SHP77 (cell line): ENCODE data around the gene PCSK6.
"Not testable (repeated sequence)": the region's sequence is repeated elsewhere in the genome, so short reads cannot be mapped to it uniquely, and the experiment has no call there.

Experiments used
- DNase-seq, 2 experiments: peaks; one replicate each; lab custom pipeline; 2025; lab: John Stamatoyannopoulos, UW

The PCSK6 gene

DNA sequence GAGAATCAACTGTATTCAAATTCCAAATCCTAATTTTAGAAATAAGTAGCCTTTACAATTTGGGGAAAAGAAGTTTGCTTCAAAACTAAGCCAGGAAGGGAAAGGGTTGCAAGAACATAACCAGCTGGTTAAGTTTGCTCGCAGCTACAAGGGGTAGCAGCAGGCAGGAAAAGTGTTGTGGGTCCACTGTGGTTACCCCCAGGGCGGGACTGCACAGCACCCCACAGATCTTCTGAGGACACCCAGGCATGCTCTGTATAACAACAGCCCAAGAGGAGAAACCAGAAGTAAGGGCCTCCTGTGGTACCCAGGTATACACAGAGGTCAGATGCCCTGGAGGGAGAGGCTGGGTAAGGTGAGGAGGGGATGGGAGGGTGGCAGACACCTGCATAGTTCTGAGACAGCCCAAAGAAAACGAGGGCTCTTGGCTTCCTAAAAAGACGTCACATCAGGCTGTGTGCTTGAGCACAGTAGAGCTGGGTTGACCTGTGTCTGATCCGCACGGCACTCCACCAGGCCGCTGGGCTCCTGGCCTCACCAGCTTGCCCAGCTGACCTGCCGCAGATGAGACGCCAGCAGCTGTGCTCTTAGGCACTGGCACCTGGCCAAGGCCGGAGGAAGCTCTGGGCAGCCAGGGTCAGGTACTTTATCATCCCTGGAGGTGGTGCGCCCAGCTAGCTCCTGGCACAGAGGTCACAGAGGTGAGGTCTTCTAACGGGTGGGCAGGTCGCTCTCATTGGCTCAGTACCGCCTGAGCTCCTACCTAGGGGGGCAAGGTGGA, 112.7 kb downstream of the PCSK6 start:
- DNase-seq, result no peak

DNA sequence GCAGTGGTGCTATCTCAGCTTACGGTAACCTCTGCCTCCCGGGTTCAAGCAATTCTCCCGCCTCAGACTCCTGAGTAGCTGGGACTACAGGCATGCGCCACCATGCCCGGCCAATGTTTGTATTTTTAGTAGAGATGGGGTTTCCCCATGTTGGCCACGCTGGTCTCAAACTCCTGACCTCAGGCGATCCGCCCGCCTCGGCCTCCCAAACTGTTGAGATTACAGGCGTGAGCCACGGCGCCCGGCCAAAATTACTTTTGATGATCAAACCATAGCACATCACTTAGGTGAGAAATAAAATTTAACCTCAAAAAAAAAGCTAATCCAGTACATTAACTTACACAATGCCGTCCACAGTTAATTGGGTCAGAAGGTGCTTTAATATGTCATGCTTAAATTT, 114.5 kb downstream of the PCSK6 start:
- DNase-seq, result not testable (repeated sequence)

DNA sequence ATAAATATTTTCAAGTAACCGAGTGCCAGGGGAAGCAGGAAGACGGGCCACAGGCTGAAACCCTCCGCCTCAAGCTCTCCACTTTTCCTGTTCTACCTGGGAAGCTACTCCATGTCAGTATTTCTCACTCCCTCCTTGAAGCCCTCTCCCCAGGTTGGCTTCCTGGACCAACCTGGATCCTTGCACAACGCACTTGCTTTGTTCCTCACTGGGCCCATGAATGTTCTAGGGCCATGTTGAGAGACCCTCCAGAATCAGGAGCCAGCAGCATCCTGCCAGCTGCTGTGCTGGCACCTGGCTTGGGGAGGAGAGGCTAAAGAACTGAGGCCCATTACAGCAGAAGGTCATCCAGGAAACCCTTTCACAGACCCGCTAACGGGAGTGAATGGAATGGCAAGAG, 115.2 kb downstream of the PCSK6 start:
- DNase-seq, result no peak

DNA sequence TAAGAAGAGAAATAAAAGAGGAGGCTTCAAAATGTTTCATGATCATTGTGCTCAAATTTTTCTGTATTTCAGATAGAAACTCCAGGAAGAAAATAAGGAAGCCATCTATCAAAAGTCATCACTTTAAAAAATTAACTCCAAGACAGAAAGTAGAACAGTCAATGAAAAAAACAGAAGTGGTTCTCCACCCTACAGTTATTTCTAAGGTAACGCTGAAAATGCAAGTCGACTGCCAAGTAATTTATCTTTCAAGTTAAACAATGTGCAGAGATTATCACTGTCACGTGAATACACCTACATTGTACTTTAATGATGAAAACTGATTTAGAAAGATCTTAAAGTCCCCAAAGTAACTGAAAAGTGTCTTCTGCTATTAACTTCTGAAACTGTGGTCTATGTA, 115.9 kb downstream of the PCSK6 start:
- DNase-seq, result no peak

DNA sequence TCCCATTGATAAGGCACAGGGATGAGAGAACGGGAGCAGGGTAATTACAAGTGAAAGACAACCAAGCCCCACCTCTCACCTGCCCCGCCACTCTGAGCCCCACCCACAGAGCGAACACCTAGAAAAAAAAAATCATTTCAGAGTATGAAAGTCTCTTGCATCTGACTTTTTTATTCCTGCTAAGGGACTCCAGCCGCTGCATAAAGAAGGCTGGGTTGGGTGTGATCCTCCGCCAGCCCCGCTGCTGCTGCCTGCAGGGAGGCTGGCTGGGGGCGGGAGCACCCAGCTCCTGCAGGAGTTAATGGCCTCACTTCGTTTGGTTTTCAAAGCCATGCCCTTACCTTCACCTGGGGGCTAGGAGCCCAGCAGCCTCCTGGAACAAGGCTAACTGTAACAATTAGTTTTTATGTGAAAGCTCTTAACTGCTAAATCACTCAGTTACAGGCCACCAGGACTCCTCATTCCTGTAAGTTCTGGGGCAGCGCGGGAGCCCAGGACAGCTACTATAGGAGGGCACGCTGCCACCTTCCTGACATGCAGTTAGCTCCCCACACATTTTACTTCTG, 116.5 kb downstream of the PCSK6 start:
- no peak for DNase-seq

DNA sequence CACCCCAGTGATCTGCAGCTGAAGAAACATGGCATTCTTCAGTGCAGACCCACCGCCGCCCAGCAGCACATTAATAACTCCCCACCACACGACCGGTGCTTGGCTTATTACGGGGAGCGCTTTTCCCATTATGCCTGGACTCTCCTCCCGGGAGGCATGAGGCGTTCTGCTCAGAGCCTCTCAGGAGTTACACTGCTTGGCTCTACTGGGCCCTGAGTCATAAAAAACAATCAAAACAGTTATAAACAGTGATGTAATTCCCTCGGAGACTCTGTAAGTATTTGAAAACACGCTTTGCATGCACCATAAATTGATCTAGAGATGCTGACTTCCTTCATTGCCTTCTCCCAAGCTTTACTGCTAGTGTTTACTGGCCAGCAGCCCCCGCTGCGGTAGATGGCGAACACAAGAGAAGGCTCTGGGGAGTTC, 117.3 kb downstream of the PCSK6 start:
- no peak for DNase-seq

DNA sequence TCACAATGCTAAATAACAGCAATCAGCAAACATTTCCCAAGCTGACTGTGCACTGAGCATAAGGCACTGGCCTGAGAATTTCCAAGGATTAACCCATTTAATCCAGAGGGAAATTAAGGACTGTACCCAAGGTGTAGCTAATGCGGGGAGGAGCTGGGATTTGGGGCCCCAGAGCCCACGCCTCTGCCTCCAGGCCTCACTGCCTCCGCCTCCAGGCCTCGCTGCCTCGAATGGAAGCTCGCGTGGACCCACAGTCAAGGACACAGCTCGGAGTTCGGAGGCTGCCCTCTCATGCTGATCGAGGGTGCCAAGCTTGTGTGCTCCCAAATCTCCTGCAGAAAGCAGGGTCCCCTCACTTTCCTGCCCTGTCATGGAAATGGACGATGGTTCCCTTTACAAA, 118.0 kb downstream of the PCSK6 start:
- no peak for DNase-seq

DNA sequence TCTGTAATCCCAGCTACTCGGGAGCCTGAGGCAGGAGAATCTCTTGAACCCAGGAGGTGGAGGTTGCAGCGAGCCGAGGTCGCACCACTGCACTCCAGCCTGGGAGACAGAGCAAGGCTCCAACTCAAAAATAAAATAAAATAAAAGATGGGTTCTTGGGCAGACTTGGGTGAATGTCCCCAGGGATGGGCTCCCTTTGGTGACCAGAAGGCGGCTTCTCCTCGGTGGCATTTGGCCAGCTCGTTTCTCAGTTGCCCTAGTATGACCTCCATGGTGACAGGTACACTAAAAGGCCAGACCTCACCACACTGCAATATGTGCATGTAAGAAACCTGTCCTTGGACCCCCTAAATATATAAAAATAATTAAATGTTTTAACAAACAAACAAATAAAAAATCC, 118.4 kb downstream of the PCSK6 start:
- no peak for DNase-seq

DNA sequence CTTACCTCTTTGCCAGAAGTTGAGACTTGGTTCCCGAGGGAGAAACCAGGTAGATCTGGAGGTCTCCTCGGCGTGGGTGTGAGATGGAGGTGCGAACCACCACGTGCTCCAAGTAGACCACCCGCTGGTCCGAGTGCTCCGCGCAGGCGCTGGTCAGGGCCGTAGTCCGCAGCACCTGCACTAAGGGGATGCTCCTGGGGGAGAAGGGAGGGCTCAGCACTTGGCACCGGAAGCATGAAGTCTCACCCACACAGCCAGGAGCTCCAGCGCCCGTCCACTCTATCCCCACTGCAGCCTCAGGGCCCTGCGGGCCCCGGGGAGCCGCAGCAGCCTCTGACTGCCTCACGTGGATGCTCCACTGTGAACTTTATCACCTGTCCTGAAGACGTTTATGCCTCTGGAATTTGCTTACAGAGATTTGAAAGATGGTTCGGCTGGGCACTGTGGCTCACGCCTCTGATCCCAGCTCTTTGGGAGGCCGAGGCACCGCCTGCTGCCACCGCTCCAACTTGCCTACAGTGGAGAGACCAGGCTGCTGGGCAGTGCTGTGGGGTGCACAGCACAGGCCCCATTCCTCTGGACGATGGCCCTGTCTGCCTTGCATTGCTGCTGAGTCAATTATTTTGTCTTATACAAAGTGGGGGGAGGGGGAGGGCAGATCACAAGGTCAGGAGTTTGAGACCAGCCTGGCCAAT, 119.0 kb downstream of the PCSK6 start:
- DNase-seq, result no peak

DNA sequence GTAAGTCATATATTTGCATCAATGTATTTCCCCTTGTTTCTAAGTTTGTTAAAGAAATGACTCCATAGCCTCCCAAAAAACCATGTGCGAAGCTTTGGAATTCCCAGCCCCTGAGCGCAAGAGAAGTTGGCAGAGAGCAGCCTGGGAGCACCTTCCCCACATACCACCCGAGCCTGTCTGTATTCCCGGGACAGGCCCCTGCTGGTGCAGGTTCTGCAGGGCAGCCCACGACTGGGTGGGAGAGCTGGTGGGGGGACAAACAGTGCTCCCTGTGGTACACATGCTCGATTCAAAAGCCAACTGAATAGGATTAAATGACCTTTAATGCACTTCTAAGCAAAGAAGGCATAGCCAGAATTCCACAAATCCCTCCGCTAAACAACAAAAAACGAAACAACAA, 119.8 kb downstream of the PCSK6 start:
- DNase-seq, result no peak

DNA sequence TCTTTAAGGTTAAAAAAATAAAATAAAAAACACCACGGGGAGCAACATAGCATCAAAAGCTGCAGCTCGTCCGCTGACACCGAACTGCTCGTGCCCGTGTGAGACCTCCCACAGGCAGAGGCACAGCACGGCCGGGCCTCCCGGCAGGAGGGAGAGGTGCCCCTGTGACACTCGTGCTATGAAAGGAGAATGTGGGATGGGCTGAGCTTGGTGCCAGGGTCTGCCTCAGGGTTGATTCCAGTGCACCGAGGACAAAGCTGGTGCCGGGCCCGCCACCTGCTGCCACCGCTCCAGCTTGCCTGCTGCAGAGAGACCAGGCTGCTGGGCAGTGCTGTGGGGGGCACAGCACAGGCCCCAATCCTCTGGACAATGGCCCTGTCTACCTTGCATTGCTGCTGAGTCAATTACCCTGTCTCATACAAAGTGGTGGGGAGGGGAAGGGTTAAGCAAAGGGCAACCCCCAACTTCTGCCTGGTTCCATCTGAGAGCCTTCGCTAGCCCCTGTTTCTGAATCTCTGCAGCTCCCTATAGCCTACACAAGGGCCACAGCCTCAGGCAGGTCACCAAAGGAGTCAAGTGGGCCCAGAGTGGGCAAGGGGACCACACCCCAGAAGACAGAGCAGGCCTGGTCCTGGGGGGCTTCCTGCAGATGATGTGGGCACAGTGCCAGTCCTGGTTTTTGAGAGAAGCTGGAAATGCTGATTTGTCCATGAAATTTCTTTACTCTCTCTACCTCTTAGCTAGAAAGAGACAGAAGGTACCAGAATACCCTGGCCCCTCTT, 120.5 kb downstream of the PCSK6 start:
- no peak for DNase-seq

DNA sequence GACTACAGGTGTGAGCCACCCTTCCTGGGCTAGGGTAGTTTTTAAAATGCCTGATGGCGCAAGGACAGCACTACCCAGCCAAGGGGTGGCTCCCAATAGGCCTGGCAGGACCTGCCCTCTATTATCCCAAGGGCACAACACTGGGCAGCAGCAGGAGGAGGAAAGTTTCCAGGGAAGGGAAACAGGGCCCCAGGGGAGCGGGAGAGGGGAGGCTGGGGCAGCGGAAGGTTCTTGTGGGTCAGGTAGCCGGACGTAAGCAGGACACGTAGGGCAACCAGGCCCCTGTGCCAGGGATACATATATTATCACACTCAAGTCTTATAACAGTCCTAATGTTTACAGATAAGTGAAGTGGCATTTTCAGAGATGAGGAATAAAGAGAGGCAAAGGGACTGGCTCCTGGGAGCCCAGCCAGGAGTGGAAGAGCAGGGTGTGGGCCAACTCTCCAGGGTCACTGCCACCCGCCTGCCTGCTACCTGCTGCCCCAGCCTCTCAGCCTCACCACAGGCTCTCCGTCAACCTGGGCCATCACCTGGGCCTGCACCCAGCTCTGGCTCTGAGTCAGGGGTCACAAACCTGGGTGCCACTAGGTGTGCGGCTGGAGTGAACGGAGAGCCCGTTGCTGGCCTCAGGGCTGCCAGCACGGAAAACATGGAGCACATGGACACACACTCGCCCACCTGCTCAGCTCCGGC, 121.3 kb downstream of the PCSK6 start:
- DNase-seq, result no peak

DNA sequence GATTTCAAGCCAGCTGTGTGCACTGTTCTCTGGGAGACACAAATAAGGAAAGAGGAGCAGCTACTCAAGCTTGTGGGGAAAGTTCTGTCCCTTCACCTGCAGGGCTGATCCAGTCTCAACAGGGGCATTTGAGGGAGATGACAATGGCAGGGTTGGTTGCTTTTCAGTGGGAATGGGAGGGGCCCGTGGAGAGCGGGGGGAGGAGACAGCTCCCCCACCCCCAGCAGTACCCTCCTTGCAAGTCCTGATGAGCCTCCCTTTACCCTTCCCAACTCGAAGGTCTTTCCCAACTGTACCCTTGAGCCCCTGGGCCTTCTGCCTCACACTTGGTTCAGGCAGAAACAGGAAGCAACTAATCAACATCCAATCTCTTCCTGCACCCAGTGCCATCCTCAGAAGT, 122.7 kb downstream of the PCSK6 start:
- DNase-seq, result no peak

DNA sequence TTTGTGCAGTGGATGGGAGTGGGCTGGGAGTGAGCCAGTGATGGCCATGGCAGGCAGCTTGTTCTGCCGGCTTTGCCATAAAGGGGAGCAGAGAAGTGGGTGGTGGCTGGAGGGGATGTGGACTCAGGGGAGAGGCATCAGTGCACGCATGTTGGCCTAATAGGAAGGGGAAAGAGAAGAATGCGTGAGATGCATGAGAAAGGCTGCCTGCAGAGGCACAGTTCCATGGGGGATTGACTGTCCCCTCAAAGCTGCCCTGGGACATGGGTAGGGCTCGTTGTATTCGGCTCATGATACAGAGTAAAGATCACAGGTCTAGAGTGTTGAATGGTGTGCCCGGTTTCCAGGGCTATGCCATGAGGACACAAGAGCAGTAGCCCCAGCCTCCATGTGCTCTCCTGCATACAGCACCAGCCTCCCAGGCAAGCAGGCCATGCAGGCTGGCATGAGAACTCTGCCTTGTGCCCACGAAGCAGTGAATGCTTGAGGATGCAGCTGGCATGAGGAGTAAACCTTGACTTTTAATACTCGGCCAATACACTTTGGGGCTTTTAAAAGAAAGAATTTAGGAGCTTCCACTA, 126.4 kb downstream of the PCSK6 start:
- DNase-seq, result no peak

DNA sequence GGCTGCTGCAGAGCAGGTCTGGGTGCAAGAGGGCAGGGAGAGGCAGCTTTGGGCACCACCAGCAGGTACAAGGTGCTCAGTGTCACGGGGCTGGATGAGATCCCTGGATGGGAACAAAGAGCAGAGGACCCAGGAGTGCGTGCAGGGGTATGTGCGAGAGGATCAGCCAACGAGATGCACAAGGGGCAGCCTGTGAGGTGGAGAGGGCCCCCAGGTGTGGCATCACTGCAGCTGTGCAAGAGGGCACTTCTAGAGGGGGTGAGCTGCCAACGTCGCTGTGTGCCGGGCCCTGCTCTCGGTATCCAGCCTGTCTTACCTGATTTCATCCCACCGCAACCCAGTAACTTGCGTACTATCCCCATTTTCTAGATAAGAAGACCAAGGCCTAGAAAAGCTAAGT, 127.1 kb downstream of the PCSK6 start:
- no peak for DNase-seq

DNA sequence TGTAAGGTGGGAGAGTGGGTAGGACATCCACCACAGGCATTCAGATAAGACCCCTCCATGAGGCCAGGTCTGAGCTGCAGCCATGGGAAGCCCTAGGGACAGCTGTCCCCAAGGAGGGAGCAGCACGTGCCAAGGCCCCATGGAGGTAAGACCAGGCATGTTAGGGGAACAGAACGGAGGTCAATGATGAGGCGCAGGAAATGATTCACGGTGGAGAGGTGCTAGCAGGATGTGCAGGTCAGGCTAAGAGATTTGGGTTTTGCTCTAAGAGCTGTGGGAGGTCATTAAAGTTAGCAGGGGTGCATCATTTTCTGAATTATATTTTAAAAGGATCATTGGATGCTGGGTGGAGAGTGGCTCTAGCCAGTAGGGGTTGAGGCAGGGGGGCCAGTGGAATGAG, 128.1 kb downstream of the PCSK6 start:
- no peak for DNase-seq

DNA sequence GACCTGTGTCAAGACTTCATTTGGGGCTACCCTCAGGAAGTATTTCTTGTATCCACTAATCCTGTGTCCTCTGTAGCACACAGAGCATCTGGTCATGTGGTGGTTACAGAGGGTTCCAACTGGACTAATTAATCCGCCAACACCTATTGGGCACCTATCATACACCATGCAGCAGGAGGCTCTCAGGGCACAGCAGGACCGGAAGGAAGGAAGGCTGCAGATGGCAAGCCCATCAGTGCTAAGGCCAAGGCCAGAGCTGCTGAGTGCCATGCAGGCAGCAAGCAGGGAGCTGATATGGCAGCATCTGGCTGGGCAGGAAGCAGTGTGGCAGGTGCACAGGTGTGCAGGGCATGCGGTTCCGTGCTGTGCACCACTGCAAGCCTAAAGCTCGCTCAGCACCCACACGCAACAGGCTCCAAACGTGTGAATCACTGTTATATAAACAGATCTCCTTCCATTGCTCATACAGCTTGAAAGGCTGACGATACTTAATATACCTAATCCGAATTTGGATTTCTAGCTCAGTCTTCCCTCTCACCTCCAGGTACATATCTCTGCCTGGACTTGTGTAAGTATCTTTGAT, 130.1 kb downstream of the PCSK6 start:
- no peak for DNase-seq

DNA sequence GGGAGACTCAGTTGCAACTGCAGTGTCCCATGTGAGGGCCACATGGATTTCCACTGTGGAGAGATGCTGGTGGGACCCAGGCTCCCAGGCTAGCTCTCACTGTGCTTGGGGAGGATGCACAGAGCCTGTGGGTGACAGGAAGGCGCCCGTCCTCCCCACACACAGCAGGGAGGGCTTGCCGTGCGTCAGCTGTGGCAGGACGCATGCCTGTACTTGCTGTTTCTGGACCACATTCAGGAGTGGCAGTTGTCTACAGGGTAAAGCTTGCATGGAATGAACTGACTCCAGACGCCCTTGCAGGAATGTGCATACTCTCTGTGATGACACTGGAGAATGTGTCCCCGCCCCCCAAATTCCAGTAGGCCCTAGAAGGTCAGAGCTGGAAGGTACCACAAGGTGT, 130.6 kb downstream of the PCSK6 start:
- no peak for DNase-seq

DNA sequence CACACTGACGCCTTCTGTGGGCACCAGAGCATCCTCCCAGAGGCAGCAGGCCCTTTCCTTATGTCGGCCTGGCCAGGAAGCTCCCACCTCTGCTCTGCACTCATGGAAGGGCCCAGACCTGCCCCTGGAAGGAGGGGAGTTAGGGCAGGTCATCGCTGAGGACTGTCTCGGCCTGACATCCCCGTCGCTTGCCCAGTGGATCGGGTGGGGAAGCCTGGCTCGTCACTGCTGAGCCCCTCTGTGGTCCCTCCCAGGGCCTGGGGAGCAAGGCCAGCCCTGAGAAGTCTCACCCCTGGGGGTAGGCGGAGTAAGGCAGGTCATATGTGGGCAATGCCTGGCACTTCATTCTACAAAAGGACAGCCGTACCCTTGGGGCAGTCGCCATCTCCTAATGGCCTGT, 131.6 kb downstream of the PCSK6 start:
- DNase-seq, result no peak

DNA sequence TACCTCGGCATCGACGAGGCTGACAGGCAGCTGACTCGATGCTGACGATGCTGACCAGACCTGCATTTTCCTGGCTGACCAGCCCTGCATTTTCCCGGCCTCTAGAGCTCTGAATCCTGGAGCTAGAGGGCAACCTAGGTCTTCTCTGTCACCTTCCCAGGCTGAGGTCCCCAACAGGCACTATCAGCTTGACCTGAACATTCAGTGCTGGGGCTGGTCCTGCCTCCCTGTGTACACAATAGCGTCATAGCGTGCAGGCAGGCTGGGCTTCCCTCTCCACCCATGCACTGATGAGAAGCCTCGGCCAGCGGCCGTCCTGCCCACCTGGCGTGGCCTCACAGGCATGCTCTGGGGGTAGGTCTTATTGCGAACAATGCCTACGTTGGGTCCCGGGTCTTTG, 132.2 kb downstream of the PCSK6 start:
- peak in 1 of 2 experiments; percentile 21 for DNase-seq

DNA sequence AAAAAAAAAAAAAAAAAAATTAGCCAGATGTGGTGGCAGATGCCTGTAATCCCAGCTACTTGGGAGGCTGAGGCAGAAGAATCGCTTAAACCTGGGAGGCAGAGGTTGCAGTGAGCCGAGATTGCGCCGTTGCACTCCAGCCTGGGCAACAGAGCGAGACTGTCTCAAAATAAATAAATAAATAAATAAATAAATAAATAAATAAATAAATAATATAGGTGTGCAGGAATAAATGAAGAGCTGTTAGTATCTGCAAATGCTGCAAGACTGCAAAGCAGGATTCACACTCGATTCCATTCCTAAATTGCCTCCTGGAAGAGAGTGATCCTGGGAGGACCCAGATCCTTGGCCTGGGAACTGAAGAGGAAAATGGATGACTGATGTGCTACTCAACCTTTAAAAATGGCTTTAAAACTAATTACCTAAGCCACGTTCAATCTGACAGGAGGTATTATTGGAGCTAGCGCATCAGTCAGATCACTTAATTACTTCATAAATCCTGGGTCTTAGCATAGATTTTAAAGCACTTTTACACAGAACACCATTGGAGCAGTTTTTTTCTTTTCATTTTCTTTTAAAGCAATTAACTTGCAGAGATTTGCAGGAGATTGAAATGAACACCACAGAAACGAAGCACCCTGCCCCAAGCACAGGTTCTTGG, 132.9 kb downstream of the PCSK6 start:
- DNase-seq, result not testable (repeated sequence)
